Activated CD8-positive, alpha-beta T cell treated with anti-CD3 and anti-CD28 coated beads for 36 hours (primary cell): ENCODE data around the gene TEKT5. TPM values are rescaled to one million over a fixed set of nuclear protein-coding genes. Genes with fewer than 3 reads are reported as not detected.
"Not testable (repeated sequence)": the region's sequence is repeated elsewhere in the genome, so short reads cannot be mapped to it uniquely, and the experiment has no call there.

Source experiments
- ATAC-seq: fragments of 200-7000 bp; cut with Tn5 transposase; one replicate; pipeline ENCODE4 v1.10.0; 2021; ENCODE audit warnings: mild to moderate bottlenecking, moderate library complexity
- CTCF ChIA-PET: fragments of 350-600 bp; sonication (Branson Sonifier 250); formaldehyde crosslinking; loops from one replicate; lab custom pipeline; 2021; ENCODE audit warnings: antibody characterized with exemption; lab: Charles Lee
- POLR2A ChIA-PET: fragments of 350-600 bp; sonication (Branson Sonifier 250); formaldehyde crosslinking; loops from one replicate; lab custom pipeline; 2021; ENCODE audit warnings: antibody characterized with exemption; lab: Charles Lee
- DNase-seq: peaks from one replicate; pipeline ENCODE4 v3.0.0-alpha.2; 2020
- H3K27ac Mint-ChIP-seq: one replicate; pipeline ENCODE4 v1.8.0; 2021; ENCODE audit warnings: mild to moderate bottlenecking, mixed read lengths
- H3K27me3 Mint-ChIP-seq: one replicate; pipeline ENCODE4 v1.8.0; 2021; ENCODE audit warnings: mixed read lengths
- H3K36me3 Mint-ChIP-seq: one replicate; pipeline ENCODE4 v1.8.0; 2021; ENCODE audit warnings: low read depth, mixed read lengths
- H3K4me1 Mint-ChIP-seq: one replicate; pipeline ENCODE4 v1.8.0; 2021; ENCODE audit warnings: low read depth, mixed read lengths
- H3K4me3 Mint-ChIP-seq: one replicate; pipeline ENCODE4 v1.8.0; 2021; ENCODE audit warnings: mild to moderate bottlenecking, moderate library complexity, mixed read lengths
- H3K9me3 Mint-ChIP-seq: one replicate; pipeline ENCODE4 v1.8.0; 2021; ENCODE audit warnings: mixed read lengths
- CTCF ChIP-seq: fragments of 200-600 bp; IDR thresholded peaks from one replicate; pipeline ENCODE4 v1.8.0; 2022; ENCODE audit warnings: antibody characterized with exemption, mild to moderate bottlenecking
- intact Hi-C: fragments of 100-400 bp; cut with micrococcal nuclease; formaldehyde crosslinking; loops from one replicate; pipeline ENCODE4 v1.10.0; 2022
- total RNA-seq, 2 experiments: library from RNA; stranded (reverse); gene quantifications; one replicate each; pipeline ENCODE4 v1.2.3, GENCODE V29; 2021

TEKT5 gene
- total RNA-seq, 2 experiments from 2014 or later = 0.16 to 0.43 TPM

GRCh38 chr16:10622036-10622921 lies 72.5 kb downstream of the TEKT5 start:
- Mint-ChIP-seq H3K36me3 (no peaks in the 10 kb centered on the region), H3K27me3 (peaks cover 15% of the 10 kb centered on the region), H3K4me3 (no peak overlapping the region), H3K27ac (no peak overlapping the region), H3K4me1 (no peaks in the 10 kb centered on the region), H3K9me3 (no peaks in the 10 kb centered on the region)
- CTCF ChIA-PET = no interaction called here
- ATAC-seq = no peak
- DNase-seq = no peak
- POLR2A ChIA-PET = no interaction called here
- TF ChIP-seq CTCF = no peak
- intact Hi-C loops = no loop called here

GRCh38 chr16:10621216-10621949 lies 73.3 kb downstream of the TEKT5 start:
- H3K4me1 Mint-ChIP-seq, H3K27ac Mint-ChIP-seq, H3K36me3 Mint-ChIP-seq, ATAC-seq, H3K4me3 Mint-ChIP-seq, DNase-seq, intact Hi-C loops, H3K9me3 Mint-ChIP-seq, POLR2A ChIA-PET, CTCF ChIA-PET: not testable (repeated sequence)
- H3K27me3 Mint-ChIP-seq = peaks cover 16% of the 10 kb centered on the region

- intact Hi-C loops = no loop called here
- Mint-ChIP-seq H3K9me3 (no peaks in the 10 kb centered on the region), H3K27me3 (peaks cover 16% of the 10 kb centered on the region), H3K4me1 (no peaks in the 10 kb centered on the region), H3K4me3 (no peak overlapping the region), H3K27ac (no peak overlapping the region), H3K36me3 (no peaks in the 10 kb centered on the region)
- DNase-seq = no peak
- ATAC-seq = no peak
- ChIA-PET POLR2A (no interaction called here), CTCF (no interaction called here)
- no peak for TF ChIP-seq CTCF
Measured at GRCh38 chr16:10620120-10620519, 74.6 kb downstream of the TEKT5 start.

GRCh38 chr16:10619271-10619849 lies 75.4 kb downstream of the TEKT5 start:
- CTCF ChIA-PET = no interaction called here
- ATAC-seq (no peak), DNase-seq (peak; percentile 32)
- Mint-ChIP-seq H3K4me1 (no peaks in the 10 kb centered on the region), H3K9me3 (no peaks in the 10 kb centered on the region), H3K27me3 (peaks cover 16% of the 10 kb centered on the region), H3K27ac (no peak overlapping the region), H3K4me3 (no peak overlapping the region), H3K36me3 (no peaks in the 10 kb centered on the region)
- POLR2A ChIA-PET = no interaction called here
- intact Hi-C loops = no loop called here
- no peak for TF ChIP-seq CTCF

- no peak for DNase-seq
- TF ChIP-seq CTCF = no peak
- no peak overlapping the region for H3K4me3 Mint-ChIP-seq
- ChIA-PET CTCF (no interaction called here), POLR2A (no interaction called here)
- intact Hi-C loops = no loop called here
- H3K36me3 Mint-ChIP-seq = no peaks in the 10 kb centered on the region
- no peak for ATAC-seq
- peaks cover 16% of the 10 kb centered on the region for H3K27me3 Mint-ChIP-seq
- H3K9me3 Mint-ChIP-seq = no peaks in the 10 kb centered on the region
- H3K4me1 Mint-ChIP-seq = no peaks in the 10 kb centered on the region
- no peak overlapping the region for H3K27ac Mint-ChIP-seq
Measured at GRCh38 chr16:10618710-10619209, 76.0 kb downstream of the TEKT5 start.
